Muscle of arm (tissue), 12 donors: ENCODE measurements around the gene RPRM. TPM values are rescaled to one million over a fixed set of nuclear protein-coding genes. Genes with fewer than 3 reads are reported as not detected.
"Not testable (repeated sequence)": the region's sequence is repeated elsewhere in the genome, so short reads cannot be mapped to it uniquely, and the experiment has no call there.

Experiments used
- DNase-seq: peaks from one replicate; pipeline ENCODE4 v3.0.0-alpha.2; 2013
- polyA plus RNA-seq, 12 donors: library from polyadenylated mRNA; unstranded; fragments of 120-200 nt; gene quantifications; one replicate each; pipeline ENCODE4 v1.2.1, GENCODE V29; 2013; ENCODE audit not compliant: insufficient read length in 12 of 12

Gene RPRM
- polyA plus RNA-seq, 12 donors, result 1.4 to 8.5 (median 6.5) TPM; not detected in 1

GRCh38 chr2:153464395-153464794 lies 14.2 kb downstream of the RPRM start:
- DNase-seq, result no peak

DNA sequence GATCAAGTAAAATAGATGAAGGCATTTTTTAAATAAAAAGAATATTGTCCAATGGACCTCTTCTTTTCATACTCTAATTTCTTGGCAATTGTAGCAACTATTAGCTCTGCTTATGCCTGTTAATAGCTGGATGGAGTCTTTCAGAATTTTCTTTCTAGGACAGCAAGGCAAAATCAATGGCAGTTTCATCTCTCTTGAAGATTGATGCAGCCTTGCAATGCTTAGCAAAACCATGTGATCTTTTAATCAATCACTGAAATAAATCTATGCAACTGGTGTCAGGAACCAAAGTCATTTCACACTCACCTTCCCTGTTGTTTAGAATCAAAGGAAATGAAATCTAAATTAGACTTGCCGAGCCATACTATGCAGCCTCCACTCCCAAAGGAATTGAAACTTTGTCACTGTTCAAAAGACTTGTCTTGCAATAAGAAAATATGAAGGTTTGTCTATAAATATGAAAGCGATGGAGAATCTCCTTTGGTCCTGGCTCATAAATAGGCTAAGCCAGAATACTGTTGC lies 16.2 kb downstream of the RPRM start:
- no peak for DNase-seq

GRCh38 chr2:153461453-153461852 lies 17.1 kb downstream of the RPRM start:
- no peak for DNase-seq

GRCh38 chr2:153455861-153456260 lies 22.7 kb downstream of the RPRM start:
- DNase-seq, result no peak

DNA sequence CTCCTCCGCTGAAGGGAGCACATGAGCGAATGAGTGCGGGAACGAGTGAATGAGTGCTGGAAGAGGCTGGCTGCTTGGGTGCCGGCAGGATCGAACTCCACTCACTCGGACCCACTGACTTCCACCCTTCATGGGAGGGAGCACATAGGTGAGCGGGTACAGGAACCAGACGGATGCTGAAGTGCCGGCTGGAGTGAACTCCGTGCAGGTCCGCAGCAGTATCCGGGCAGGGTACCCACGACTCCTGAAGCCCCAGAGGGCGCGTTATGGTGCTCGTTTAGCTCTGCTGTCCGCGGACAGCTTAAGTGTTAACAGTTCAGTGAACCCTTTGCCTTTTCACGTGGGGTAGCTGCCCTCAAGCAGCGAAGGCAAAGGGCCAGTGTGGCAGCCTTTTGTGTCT lies 23.2 kb downstream of the RPRM start:
- no peak for DNase-seq

DNA sequence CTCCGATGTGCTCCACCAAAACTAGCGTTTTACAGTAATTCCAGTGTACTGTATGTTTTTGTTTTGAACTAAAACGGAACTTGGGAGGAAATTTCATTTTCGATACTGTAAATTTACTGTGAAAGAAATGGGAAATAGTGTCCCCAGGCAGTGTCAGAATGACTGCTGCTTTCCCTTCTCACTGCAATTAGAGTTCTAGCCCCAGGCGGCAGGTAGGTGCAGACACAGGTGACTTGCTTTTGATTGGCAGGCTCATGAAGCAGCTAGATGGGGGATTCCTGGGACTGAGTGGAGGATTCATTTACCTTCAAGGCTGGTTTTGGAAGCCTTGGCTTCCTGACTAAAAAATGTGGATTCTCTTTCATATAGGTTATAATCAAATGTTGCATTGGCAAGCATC lies 27.0 kb downstream of the RPRM start:
- DNase-seq, result no peak

GRCh38 chr2:153443106-153443505 lies 35.5 kb downstream of the RPRM start:
- no peak for DNase-seq

DNA sequence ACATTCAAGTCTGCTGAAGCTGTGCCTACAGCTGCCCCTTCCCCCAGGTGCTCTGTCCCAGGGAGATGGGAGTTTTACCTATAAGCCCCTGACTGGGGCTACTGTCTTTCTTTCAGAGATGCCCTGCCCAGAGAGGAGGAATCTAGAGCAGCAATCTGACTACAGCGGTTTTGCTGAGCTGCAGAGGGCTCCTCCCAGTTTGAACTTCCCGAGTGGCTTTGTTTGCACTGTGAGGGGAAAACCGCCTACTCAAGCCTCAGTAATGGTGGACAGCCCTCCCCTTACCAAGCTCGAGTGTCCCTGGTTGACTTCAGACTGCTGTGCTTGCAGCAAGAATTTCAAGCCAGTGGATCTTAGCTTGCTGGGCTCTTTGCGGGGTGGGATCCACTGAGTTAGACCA lies 35.9 kb downstream of the RPRM start:
- not testable (repeated sequence) for DNase-seq

DNA sequence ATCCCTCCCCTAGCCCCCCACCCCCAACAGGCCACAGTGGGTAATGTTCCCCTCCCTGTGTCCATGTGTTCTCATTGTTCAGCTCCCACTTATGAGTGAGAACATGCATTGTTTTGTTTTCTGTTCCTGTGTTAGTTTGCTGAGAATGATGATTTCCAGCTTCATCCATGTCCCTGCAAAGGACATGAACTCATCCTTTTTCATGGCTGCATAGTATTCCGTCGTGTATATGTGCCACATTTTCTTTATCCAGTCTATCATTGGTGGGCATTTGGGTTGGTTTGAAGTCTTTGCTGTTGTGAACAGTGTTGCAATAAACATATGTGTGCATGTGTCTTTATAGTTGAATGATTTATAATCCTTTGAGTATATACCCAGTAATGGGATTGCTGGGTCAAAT lies 38.5 kb downstream of the RPRM start:
- DNase-seq, result not testable (repeated sequence)

DNA sequence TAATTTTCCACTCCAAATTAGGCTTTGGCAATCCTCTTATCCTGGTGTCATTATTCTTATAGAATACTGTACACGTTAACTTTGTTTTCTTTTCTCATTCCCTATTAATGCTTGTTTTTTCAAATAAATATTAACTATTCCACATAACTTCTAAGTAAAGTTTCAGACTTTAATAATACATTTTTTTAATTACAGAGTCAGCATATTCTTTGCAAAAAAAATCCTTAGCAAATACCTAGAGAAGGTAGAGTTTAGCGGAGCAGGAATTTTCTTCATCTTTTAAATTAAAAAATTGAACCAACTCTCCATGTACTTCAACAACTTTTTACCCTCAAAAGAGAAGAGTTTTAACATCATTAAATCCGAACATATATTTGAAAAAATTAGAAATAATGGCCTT lies 45.2 kb downstream of the RPRM start:
- no peak for DNase-seq

DNA sequence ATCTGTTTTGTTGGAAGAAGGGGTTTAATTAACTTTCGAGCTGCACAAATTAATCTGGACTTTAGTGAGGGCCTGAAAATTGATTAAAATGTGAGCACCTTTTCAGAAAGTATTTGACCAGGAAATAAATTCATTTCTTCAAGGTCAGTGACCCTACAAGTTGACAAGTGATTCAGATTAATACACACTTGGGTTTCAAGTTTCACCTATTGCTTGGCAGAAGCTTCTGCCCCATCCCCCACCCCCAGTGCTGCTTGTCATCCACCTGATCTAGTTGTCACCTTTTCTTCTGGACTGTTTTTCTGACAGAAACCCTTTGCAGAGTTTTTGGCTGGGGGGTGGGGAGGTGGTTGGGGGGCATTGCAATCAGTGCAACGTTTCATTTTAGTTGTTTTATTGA lies 46.2 kb downstream of the RPRM start:
- DNase-seq, result no peak

- DNase-seq, result no peak
These were observed 47.4 kb downstream of the RPRM start for GRCh38 chr2:153431114-153431513.
